ENCODE measurements around the gene ZMYND19.
"Not testable (repeated sequence)": the region's sequence is repeated elsewhere in the genome, so short reads cannot be mapped to it uniquely, and the experiment has no call there.

ZMYND19 gene

DNA sequence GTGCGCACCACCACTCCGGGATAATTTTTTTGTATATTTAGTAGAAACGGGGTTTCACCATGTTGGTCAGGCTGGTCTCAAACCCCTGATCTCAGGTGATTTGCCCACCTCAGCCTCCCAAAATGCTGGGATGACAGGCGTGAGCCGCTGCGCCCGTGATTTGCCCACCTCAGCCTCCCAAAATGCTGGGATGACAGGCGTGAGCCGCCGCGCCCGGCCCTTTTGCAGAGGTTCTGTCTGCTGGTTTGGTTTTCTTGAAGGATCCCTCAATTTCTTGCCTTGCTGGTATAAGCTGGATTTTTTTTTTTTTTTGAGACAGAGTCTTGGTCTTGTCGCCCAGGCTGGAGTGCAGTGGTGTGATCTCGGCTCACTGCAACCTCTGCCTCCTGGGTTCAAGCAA, 37.1 kb upstream of the ZMYND19 start:
- not testable (repeated sequence) for H3K23ac ChIP-seq (ENCODE audit: low read depth, low read length, poor library complexity); H3K79me1 ChIP-seq (ENCODE audit: low read depth, low read length); H3K27me3 ChIP-seq (ENCODE audit: control insufficient read depth in 3 of 3, insufficient read depth in 3 of 3, low read depth in 1 of 3, low read length in 3 of 3); H3K4ac ChIP-seq (ENCODE audit: low read length); H4K8ac ChIP-seq (ENCODE audit: low read depth, low read length); H3K4me1 ChIP-seq (ENCODE audit: control insufficient read depth in 2 of 2, insufficient read depth in 1 of 2, low read depth in 1 of 2, low read length in 2 of 2); H3K4me2 ChIP-seq (ENCODE audit: insufficient read depth, low read length, poor library complexity, severe bottlenecking); H4K91ac ChIP-seq (ENCODE audit: low read depth, low read length, poor library complexity); H2AK5ac ChIP-seq (ENCODE audit: low read depth, low read length); H2BK120ac ChIP-seq (ENCODE audit: low read depth, low read length); H2AFZ ChIP-seq (ENCODE audit: low read length); H3K14ac ChIP-seq (ENCODE audit: low read length); H2BK15ac ChIP-seq (ENCODE audit: low read length); H2BK5ac ChIP-seq (ENCODE audit: low read length); H3K9ac ChIP-seq (ENCODE audit: low read depth, low read length, poor library complexity); DNase-seq (ENCODE audit: low spot score); H3K27ac ChIP-seq (replicated peaks; ENCODE audit: low read length); H3K4me3 ChIP-seq (ENCODE audit: low read length in 2 of 2); H3K18ac ChIP-seq (ENCODE audit: low read length); H2BK12ac ChIP-seq (ENCODE audit: low read length); H3K9me3 ChIP-seq (replicated peaks in 1 of 2; ENCODE audit: control insufficient read depth in 2 of 2, insufficient read depth in 1 of 2, low read depth in 1 of 2, low read length in 2 of 2)
- WGBS, 2 donors (ENCODE audit: extremely low coverage in 2 of 2, insufficient read length in 2 of 2, insufficient replicate concordance in 1 of 2): no CpG with 5 or more reads among the region's 14 CpGs
- peaks cover 2 to 38% of the 10 kb centered on the region in 2 donors for H3K36me3 ChIP-seq (replicated peaks in 1 of 2; ENCODE audit: control insufficient read depth in 2 of 2, insufficient read depth in 2 of 2, low read length in 2 of 2)

DNA sequence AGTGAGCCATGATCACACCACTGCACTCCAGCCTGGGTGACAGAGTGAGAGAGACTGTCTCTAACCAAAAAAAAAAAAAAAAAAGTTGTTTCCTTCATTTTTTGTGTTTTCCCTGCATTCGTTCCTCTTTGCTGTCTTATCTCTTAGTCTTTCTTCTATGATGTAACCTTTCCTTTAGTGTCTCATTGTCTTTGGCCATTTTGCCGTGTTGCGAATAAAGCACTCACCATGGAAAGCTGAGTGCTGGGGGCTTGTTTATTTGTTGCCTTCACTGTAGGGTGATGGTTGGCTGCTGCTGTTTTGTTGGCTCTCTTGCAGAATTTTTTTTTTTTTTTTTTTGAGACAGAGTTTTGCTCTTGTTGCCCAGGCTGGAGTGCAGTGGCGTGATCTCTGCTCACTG, 36.2 kb upstream of the ZMYND19 start:
- no peak overlapping the region for H3K9ac ChIP-seq (ENCODE audit: low read depth, low read length, poor library complexity)
- no peak overlapping the region for H3K4ac ChIP-seq (ENCODE audit: low read length)
- no peak overlapping the region for H3K14ac ChIP-seq (ENCODE audit: low read length)
- H2AK5ac ChIP-seq (ENCODE audit: low read depth, low read length): no peak overlapping the region
- H3K23ac ChIP-seq (ENCODE audit: low read depth, low read length, poor library complexity): no peak overlapping the region
- H4K91ac ChIP-seq (ENCODE audit: low read depth, low read length, poor library complexity): no peak overlapping the region
- H2BK120ac ChIP-seq (ENCODE audit: low read depth, low read length): no peak overlapping the region
- no CpG with 5 or more reads among the region's 4 CpGs for WGBS, 2 donors (ENCODE audit: extremely low coverage in 2 of 2, insufficient read length in 2 of 2, insufficient replicate concordance in 1 of 2)
- H2BK15ac ChIP-seq (ENCODE audit: low read length): no peak overlapping the region
- no peak overlapping the region for H2BK12ac ChIP-seq (ENCODE audit: low read length)
- H2AFZ ChIP-seq (ENCODE audit: low read length): no peak overlapping the region
- H3K4me3 ChIP-seq (ENCODE audit: low read length in 2 of 2): no peak overlapping the region
- H3K36me3 ChIP-seq (replicated peaks in 1 of 2; ENCODE audit: control insufficient read depth in 2 of 2, insufficient read depth in 2 of 2, low read length in 2 of 2): peaks cover 3 to 38% of the 10 kb centered on the region in 2 donors
- no peak overlapping the region for H3K27ac ChIP-seq (replicated peaks; ENCODE audit: low read length)
- no peak overlapping the region for H3K4me2 ChIP-seq (ENCODE audit: insufficient read depth, low read length, poor library complexity, severe bottlenecking)
- H3K18ac ChIP-seq (ENCODE audit: low read length): no peak overlapping the region
- H3K4me1 ChIP-seq (ENCODE audit: control insufficient read depth in 2 of 2, insufficient read depth in 1 of 2, low read depth in 1 of 2, low read length in 2 of 2): peaks cover 0 to 1% of the 10 kb centered on the region in 2 donors
- H3K27me3 ChIP-seq (ENCODE audit: control insufficient read depth in 3 of 3, insufficient read depth in 3 of 3, low read depth in 1 of 3, low read length in 3 of 3): no peaks in the 10 kb centered on the region
- DNase-seq (ENCODE audit: low spot score): no peak
- no peak overlapping the region for H2BK5ac ChIP-seq (ENCODE audit: low read length)
- no peaks in the 10 kb centered on the region for H3K9me3 ChIP-seq (replicated peaks in 1 of 2; ENCODE audit: control insufficient read depth in 2 of 2, insufficient read depth in 1 of 2, low read depth in 1 of 2, low read length in 2 of 2)
- peaks cover 6% of the 10 kb centered on the region for H3K79me1 ChIP-seq (ENCODE audit: low read depth, low read length)
- no peak overlapping the region for H4K8ac ChIP-seq (ENCODE audit: low read depth, low read length)

DNA sequence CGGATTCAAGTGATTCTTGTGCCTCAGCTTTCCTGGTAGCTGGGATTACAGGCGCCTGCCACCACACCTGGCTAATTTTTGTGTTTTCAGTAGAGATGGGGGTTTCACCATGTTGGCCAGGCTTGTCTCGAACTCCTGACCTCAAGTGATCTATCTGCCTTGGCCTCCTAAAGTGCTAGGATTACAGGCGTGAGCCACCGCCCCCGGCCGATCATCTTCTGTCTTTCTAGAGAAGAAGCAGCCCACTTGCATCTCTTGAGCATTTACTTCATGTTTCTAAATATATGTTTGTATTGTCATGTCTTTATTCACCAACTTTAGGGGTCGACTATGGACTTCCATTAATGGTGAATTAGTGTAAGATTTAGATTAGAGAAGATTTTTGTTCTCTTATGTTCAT, 31.9 kb upstream of the ZMYND19 start:
- not testable (repeated sequence) for H3K27ac ChIP-seq (replicated peaks; ENCODE audit: low read length); H3K4me3 ChIP-seq (ENCODE audit: low read length in 2 of 2); H3K9me3 ChIP-seq (replicated peaks in 1 of 2; ENCODE audit: control insufficient read depth in 2 of 2, insufficient read depth in 1 of 2, low read depth in 1 of 2, low read length in 2 of 2); H3K27me3 ChIP-seq (ENCODE audit: control insufficient read depth in 3 of 3, insufficient read depth in 3 of 3, low read depth in 1 of 3, low read length in 3 of 3); H4K91ac ChIP-seq (ENCODE audit: low read depth, low read length, poor library complexity); H3K18ac ChIP-seq (ENCODE audit: low read length); H3K4ac ChIP-seq (ENCODE audit: low read length); DNase-seq (ENCODE audit: low spot score); H2BK12ac ChIP-seq (ENCODE audit: low read length); H3K14ac ChIP-seq (ENCODE audit: low read length); H2AFZ ChIP-seq (ENCODE audit: low read length); H2BK5ac ChIP-seq (ENCODE audit: low read length); H2BK15ac ChIP-seq (ENCODE audit: low read length); H2AK5ac ChIP-seq (ENCODE audit: low read depth, low read length); H2BK120ac ChIP-seq (ENCODE audit: low read depth, low read length); H4K8ac ChIP-seq (ENCODE audit: low read depth, low read length); H3K4me2 ChIP-seq (ENCODE audit: insufficient read depth, low read length, poor library complexity, severe bottlenecking); H3K9ac ChIP-seq (ENCODE audit: low read depth, low read length, poor library complexity); H3K23ac ChIP-seq (ENCODE audit: low read depth, low read length, poor library complexity)
- H3K79me1 ChIP-seq (ENCODE audit: low read depth, low read length): peaks cover 13% of the 10 kb centered on the region
- peaks cover 5 to 46% of the 10 kb centered on the region in 2 donors for H3K36me3 ChIP-seq (replicated peaks in 1 of 2; ENCODE audit: control insufficient read depth in 2 of 2, insufficient read depth in 2 of 2, low read length in 2 of 2)
- H3K4me1 ChIP-seq (ENCODE audit: control insufficient read depth in 2 of 2, insufficient read depth in 1 of 2, low read depth in 1 of 2, low read length in 2 of 2): peaks cover 8 to 13% of the 10 kb centered on the region in 2 donors
- no CpG with 5 or more reads among the region's 8 CpGs for WGBS, 2 donors (ENCODE audit: extremely low coverage in 2 of 2, insufficient read length in 2 of 2, insufficient replicate concordance in 1 of 2)

DNA sequence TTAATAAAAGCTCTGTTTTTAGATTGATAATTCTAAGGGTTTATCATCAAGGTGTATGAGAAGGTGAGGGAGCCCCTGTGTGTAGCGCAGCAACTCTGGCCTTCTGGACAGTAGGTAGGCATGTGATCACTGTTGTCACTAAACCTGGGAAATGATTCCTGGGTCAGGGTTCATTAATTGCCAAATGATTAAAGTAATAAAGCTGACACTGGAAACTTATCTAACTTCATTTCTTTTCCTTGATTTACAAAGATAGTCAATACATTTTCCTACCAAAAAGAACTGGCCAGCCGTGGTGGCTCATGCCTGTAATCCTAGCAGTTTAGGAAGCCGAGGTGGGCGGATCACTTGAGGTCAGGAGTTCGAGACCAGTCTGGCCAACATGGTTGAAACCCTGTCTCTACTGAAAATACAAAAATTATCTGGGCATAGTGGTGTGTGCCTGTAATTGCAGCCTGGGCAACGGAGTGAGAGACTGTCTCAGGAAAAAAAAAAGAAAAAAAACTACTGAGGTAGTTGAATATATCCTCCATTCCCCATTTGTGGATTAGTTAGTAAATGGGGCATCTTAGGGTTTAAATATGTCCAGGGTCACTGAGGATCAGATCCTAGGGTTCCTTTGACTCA, 30.9 kb upstream of the ZMYND19 start:
- no peak overlapping the region for H3K9ac ChIP-seq (ENCODE audit: low read depth, low read length, poor library complexity)
- H3K18ac ChIP-seq (ENCODE audit: low read length): no peak overlapping the region
- no peaks in the 10 kb centered on the region for H3K9me3 ChIP-seq (replicated peaks in 1 of 2; ENCODE audit: control insufficient read depth in 2 of 2, insufficient read depth in 1 of 2, low read depth in 1 of 2, low read length in 2 of 2)
- no peak overlapping the region for H2BK12ac ChIP-seq (ENCODE audit: low read length)
- H3K23ac ChIP-seq (ENCODE audit: low read depth, low read length, poor library complexity): no peak overlapping the region
- no peak for DNase-seq (ENCODE audit: low spot score)
- no peaks in the 10 kb centered on the region for H3K27me3 ChIP-seq (ENCODE audit: control insufficient read depth in 3 of 3, insufficient read depth in 3 of 3, low read depth in 1 of 3, low read length in 3 of 3)
- H2BK15ac ChIP-seq (ENCODE audit: low read length): no peak overlapping the region
- no peak overlapping the region for H3K4me3 ChIP-seq (ENCODE audit: low read length in 2 of 2)
- H2AK5ac ChIP-seq (ENCODE audit: low read depth, low read length): no peak overlapping the region
- no peak overlapping the region for H4K8ac ChIP-seq (ENCODE audit: low read depth, low read length)
- H4K91ac ChIP-seq (ENCODE audit: low read depth, low read length, poor library complexity): no peak overlapping the region
- H3K14ac ChIP-seq (ENCODE audit: low read length): no peak overlapping the region
- H3K4me1 ChIP-seq (ENCODE audit: control insufficient read depth in 2 of 2, insufficient read depth in 1 of 2, low read depth in 1 of 2, low read length in 2 of 2): peaks cover 8 to 13% of the 10 kb centered on the region in 2 donors
- H3K4me2 ChIP-seq (ENCODE audit: insufficient read depth, low read length, poor library complexity, severe bottlenecking): no peak overlapping the region
- H3K4ac ChIP-seq (ENCODE audit: low read length): no peak overlapping the region
- no peak overlapping the region for H2BK120ac ChIP-seq (ENCODE audit: low read depth, low read length)
- H2BK5ac ChIP-seq (ENCODE audit: low read length): no peak overlapping the region
- H2AFZ ChIP-seq (ENCODE audit: low read length): no peak overlapping the region
- peaks cover 12% of the 10 kb centered on the region for H3K79me1 ChIP-seq (ENCODE audit: low read depth, low read length)
- H3K27ac ChIP-seq (replicated peaks; ENCODE audit: low read length): no peak overlapping the region
- no CpG with 5 or more reads among the region's 6 CpGs for WGBS, 2 donors (ENCODE audit: extremely low coverage in 2 of 2, insufficient read length in 2 of 2, insufficient replicate concordance in 1 of 2)
- peaks cover 11 to 54% of the 10 kb centered on the region in 2 donors for H3K36me3 ChIP-seq (replicated peaks in 1 of 2; ENCODE audit: control insufficient read depth in 2 of 2, insufficient read depth in 2 of 2, low read length in 2 of 2)
